ENCODE measurements around the gene HOXD10.

HOXD10 gene

GRCh38 chr2:176099728-176100546 lies 16.6 kb upstream of the HOXD10 start, which contains the start of gene HOXD12:
Gene HOXD12, plus strand, starts transcription at chr2:176099795. Its CDS starts 7 bp downstream, at chr2:176099802.
- H3K4me3 ChIP-seq (replicated peaks; ENCODE audit: low read depth, low read length) = no peak within 1 kb of the TSS
- TF ChIP-seq, protein P1, sequence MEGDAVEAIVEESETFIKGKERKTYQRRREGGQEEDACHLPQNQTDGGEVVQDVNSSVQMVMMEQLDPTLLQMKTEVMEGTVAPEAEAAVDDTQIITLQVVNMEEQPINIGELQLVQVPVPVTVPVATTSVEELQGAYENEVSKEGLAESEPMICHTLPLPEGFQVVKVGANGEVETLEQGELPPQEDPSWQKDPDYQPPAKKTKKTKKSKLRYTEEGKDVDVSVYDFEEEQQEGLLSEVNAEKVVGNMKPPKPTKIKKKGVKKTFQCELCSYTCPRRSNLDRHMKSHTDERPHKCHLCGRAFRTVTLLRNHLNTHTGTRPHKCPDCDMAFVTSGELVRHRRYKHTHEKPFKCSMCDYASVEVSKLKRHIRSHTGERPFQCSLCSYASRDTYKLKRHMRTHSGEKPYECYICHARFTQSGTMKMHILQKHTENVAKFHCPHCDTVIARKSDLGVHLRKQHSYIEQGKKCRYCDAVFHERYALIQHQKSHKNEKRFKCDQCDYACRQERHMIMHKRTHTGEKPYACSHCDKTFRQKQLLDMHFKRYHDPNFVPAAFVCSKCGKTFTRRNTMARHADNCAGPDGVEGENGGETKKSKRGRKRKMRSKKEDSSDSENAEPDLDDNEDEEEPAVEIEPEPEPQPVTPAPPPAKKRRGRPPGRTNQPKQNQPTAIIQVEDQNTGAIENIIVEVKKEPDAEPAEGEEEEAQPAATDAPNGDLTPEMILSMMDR (IDR thresholded peaks at IDR 0.05; ENCODE audit: low read length, missing control alignments) = no peak
- DNase-seq (ENCODE audit: low read depth) = no peak

DNA sequence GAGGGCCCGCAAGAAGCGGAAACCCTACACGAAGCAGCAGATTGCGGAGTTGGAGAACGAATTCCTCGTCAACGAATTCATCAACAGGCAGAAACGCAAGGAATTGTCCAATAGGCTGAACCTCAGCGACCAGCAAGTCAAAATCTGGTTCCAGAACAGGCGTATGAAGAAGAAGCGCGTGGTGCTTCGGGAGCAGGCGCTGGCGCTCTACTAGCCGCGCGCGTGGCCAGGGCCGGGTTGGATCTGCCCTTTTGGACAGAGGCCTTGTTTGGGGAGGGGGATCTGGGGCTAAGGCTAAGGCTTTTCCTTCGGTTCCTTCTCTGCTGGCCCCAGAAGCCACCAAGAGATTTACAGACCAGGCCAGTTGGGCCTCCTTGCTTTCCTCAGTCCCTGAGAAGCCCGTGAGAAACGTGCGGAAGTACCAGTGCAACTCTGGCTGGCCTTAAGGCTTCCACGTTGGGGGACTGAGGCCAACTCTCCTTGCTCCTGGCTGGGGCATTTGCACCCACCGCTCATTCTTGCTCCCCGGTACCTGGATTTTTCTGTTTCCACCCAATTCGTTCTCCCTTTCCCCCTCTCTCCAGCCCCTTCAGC lies 15.9 kb upstream of the HOXD10 start:
- DNase-seq (ENCODE audit: low read depth) = no peak
- no peak overlapping the region for H3K4me3 ChIP-seq (replicated peaks; ENCODE audit: low read depth, low read length)
- TF ChIP-seq, protein P1 (IDR thresholded peaks at IDR 0.05; ENCODE audit: low read length, missing control alignments) = no peak

DNA sequence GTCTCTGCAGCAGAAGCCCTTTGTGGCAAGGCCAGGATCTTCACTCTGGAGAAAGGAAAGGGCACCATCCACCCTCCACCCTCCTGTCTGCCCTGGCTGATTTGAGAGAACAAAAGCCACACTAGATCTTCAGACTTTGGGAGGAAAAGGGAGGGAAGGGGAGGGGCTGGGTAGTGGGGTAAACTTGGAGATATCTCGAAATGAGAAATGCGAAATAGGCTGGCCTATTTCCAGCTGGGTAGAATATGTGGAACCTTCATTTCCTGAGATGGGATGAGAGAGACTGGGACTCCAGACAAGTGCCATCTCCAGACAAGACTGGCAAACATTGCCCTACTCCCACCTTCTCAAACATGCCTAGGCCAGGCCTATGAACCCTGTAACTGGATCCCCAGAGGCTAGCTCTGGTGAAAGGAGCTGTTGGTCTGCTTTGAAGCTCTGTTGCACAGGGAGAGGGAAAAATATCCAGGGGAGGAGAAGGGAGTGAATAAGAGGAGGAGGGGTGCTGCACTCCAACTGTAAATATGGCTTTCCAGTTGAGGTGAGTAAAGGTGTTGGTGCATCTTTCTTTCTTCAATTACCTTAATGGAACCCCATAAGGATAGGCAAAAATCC lies 15.3 kb upstream of the HOXD10 start:
- TF ChIP-seq, protein P1 (IDR thresholded peaks at IDR 0.05; ENCODE audit: low read length, missing control alignments) = no peak
- no peak for DNase-seq (ENCODE audit: low read depth)
- H3K4me3 ChIP-seq (replicated peaks; ENCODE audit: low read depth, low read length) = no peak overlapping the region

DNA sequence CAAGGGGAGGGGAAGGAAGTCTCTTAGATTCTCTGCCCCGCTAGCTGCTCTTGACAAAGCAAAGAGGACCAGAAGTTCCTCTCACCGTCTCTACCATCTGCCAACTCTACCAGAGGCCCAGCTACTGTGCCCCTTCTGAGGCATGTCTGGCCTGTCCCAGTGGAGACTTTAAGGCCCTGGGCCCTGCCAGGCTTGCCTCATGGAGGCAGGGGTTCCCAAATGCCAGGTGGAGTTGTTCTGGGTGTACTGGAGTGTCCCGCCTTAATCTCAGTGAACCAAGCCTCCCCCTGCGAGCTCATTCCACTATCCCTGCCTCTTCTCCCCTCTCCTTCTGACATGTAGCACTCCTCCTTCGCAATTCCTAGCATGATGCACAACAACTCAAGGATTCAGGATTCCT lies 14.7 kb upstream of the HOXD10 start:
- TF ChIP-seq, protein P1 (IDR thresholded peaks at IDR 0.05; ENCODE audit: low read length, missing control alignments) = no peak
- no peak overlapping the region for H3K4me3 ChIP-seq (replicated peaks; ENCODE audit: low read depth, low read length)
- no peak for DNase-seq (ENCODE audit: low read depth)

DNA sequence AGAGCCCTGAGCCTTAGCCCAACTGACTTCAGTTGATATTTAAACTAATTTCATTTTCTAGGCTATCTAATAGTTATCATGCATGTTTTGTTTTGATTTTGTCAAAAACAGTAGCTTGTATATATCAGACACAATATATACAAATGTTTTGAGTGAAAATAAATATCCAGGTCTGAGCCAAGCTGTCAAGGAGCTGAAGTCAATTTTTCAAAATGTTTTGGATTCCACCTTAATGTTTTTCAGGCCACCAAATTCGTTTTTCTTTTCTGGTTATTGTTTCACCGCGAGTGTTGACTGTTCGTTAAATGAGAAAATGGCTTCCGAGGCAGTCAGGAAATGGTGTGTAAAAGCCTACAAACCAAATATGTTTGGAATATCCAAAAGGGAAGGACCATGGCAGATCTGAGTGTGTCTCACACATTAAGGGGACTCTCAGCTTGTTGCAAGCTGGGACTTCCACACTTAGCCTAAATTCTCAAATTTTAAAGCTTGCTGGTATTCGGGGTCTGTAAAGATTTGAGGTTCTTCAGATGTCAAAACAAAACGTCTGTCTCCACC lies 14.2 kb upstream of the HOXD10 start:
- H3K4me3 ChIP-seq (replicated peaks; ENCODE audit: low read depth, low read length) = no peak overlapping the region
- TF ChIP-seq, protein P1 (IDR thresholded peaks at IDR 0.05; ENCODE audit: low read length, missing control alignments) = no peak
- no peak for DNase-seq (ENCODE audit: low read depth)

DNA sequence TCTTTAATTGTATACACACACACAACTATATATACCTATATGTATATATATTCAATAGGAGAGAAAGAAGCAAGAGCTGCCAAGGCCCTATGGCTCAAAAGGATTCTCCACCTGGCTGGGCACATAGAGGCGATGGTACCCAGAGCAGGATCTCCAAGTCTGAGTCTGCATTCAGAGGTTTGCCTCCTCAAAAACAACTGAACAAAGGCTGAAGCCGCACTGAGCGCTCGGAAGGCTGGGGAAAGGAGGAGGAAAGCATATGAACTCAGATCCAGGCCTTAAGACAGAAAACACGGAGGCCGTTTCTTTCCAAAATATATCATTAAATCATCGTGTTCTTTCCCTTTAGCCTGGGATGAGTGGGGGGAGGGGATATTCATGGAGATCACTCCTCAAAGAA lies 13.4 kb upstream of the HOXD10 start:
- TF ChIP-seq, protein P1 (IDR thresholded peaks at IDR 0.05; ENCODE audit: low read length, missing control alignments) = no peak
- no peak for DNase-seq (ENCODE audit: low read depth)
- no peak overlapping the region for H3K4me3 ChIP-seq (replicated peaks; ENCODE audit: low read depth, low read length)
